Fibroblast of lung (primary cell): ENCODE data around the gene PGBD1. TPM values are rescaled to one million over a fixed set of nuclear protein-coding genes. Genes with fewer than 3 reads are reported as not detected.

Experiments
- DNase-seq, 2 donors: peaks; one replicate each; pipeline versions ENCODE4 v3.0.0 to v3.0.0-alpha.2; 2010; ENCODE audit warnings: low read depth in 2 of 2
- H2AFZ ChIP-seq: 2 replicates; pipeline ENCODE4 v1.5.1; 2012; ENCODE audit warnings: low read length, control low read depth, inconsistent platforms
- H3K27ac ChIP-seq: 2 replicates; pipeline ENCODE4 v1.5.1; 2011; ENCODE audit warnings: low read length, control low read depth; ENCODE audit not compliant: insufficient read depth
- H3K27me3 ChIP-seq: 2 replicates; pipeline ENCODE4 v1.5.1; 2011; ENCODE audit warnings: mild to moderate bottlenecking, low read length; ENCODE audit not compliant: control insufficient read depth, insufficient read depth
- H3K36me3 ChIP-seq: 2 replicates; pipeline ENCODE4 v1.5.1; 2011; ENCODE audit warnings: low read length; ENCODE audit not compliant: control insufficient read depth, insufficient read depth
- H3K4me1 ChIP-seq: 2 replicates; pipeline ENCODE4 v1.5.1; 2011; ENCODE audit warnings: low read length; ENCODE audit not compliant: control insufficient read depth, insufficient read depth; ENCODE audit errors: extremely low read depth
- H3K4me2 ChIP-seq: 2 replicates; pipeline ENCODE4 v1.5.1; 2011; ENCODE audit warnings: low read length, control low read depth; ENCODE audit not compliant: insufficient read depth; ENCODE audit errors: extremely low read depth
- H3K4me3 ChIP-seq, 4 experiments: fragments of 200-600 bp in 1 of 4; sonication (generic) in 1 of 4; replicated peaks in 1 of 4; 2 replicates each; pipeline ENCODE4 v1.5.1; 2011 to 2016; ENCODE audit warnings: low read length in 4 of 4, low read depth in 3 of 4, mild to moderate bottlenecking in 3 of 4, control low read depth in 2 of 4, inconsistent platforms in 1 of 4, mixed read lengths in 1 of 4; ENCODE audit not compliant: insufficient read depth in 1 of 4; ENCODE audit errors: control extremely low read depth in 1 of 4
- H3K79me2 ChIP-seq: 2 replicates; pipeline ENCODE4 v1.5.1; 2012; ENCODE audit warnings: mild to moderate bottlenecking, low read length, inconsistent platforms; ENCODE audit not compliant: control insufficient read depth, insufficient read depth
- H3K9ac ChIP-seq: 2 replicates; pipeline ENCODE4 v1.5.1; 2011; ENCODE audit warnings: mild to moderate bottlenecking, low read length, control low read depth; ENCODE audit not compliant: insufficient read depth
- H3K9me3 ChIP-seq: 2 replicates; pipeline ENCODE4 v1.5.1; 2012; ENCODE audit warnings: low read depth, low read length; ENCODE audit not compliant: control insufficient read depth, insufficient read depth
- H4K20me1 ChIP-seq: 2 replicates; pipeline ENCODE4 v1.5.1; 2011; ENCODE audit warnings: low read length; ENCODE audit not compliant: control insufficient read depth, insufficient read depth; ENCODE audit errors: extremely low read depth
- EZH2 ChIP-seq: IDR thresholded peaks from 2 replicates; pipeline ENCODE4 v1.5.1; 2012; ENCODE audit warnings: low read length, control low read depth, mild to moderate bottlenecking; ENCODE audit errors: missing control alignments
- polyA minus RNA-seq: library from RNA; depleted of rRNA, polyadenylated mRNA; stranded (reverse); fragments of >200 nt; gene quantifications from 2 replicates; pipeline ENCODE4 v1.2.3, GENCODE V29; 2011; ENCODE audit warnings: low replicate concordance
- polyA plus RNA-seq, 2 donors: library from polyadenylated mRNA; depleted of rRNA in 1 of 2; stranded (reverse) in 1 of 2; unstranded in 1 of 2; fragments of >200 nt; gene quantifications; 2 replicates each; pipeline ENCODE4 v1.2.1, GENCODE V29; 2011 to 2012; ENCODE audit warnings: missing spikeins in 1 of 2
- total RNA-seq: library from RNA; depleted of rRNA; stranded (reverse); fragments of >200 nt; gene quantifications from 2 replicates; pipeline ENCODE4 v1.2.1, GENCODE V29; 2014
- TF ChIP-seq, protein P1 (sequence below), 2 donors: IDR thresholded peaks in 1 of 2; conservative IDR thresholded peaks in 1 of 2; 1 replicate in 1 of 2; 2 replicates in 1 of 2; pipeline ENCODE4 v1.5.1; 2011 to 2012; ENCODE audit warnings: low read length in 2 of 2, control low read depth in 1 of 2, inconsistent platforms in 1 of 2, low read depth in 1 of 2, mild to moderate bottlenecking in 1 of 2

Gene PGBD1, protein sequence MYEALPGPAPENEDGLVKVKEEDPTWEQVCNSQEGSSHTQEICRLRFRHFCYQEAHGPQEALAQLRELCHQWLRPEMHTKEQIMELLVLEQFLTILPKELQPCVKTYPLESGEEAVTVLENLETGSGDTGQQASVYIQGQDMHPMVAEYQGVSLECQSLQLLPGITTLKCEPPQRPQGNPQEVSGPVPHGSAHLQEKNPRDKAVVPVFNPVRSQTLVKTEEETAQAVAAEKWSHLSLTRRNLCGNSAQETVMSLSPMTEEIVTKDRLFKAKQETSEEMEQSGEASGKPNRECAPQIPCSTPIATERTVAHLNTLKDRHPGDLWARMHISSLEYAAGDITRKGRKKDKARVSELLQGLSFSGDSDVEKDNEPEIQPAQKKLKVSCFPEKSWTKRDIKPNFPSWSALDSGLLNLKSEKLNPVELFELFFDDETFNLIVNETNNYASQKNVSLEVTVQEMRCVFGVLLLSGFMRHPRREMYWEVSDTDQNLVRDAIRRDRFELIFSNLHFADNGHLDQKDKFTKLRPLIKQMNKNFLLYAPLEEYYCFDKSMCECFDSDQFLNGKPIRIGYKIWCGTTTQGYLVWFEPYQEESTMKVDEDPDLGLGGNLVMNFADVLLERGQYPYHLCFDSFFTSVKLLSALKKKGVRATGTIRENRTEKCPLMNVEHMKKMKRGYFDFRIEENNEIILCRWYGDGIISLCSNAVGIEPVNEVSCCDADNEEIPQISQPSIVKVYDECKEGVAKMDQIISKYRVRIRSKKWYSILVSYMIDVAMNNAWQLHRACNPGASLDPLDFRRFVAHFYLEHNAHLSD
- 5.6 and 5.8 TPM in 2 replicates for total RNA-seq
- 5.5 and 5.8 TPM in 2 replicates for polyA plus RNA-seq
- 3.8 and 4.8 TPM in 2 replicates for polyA plus RNA-seq (2012)
- polyA minus RNA-seq, result 1.8 and 2.5 TPM in 2 replicates

DNA sequence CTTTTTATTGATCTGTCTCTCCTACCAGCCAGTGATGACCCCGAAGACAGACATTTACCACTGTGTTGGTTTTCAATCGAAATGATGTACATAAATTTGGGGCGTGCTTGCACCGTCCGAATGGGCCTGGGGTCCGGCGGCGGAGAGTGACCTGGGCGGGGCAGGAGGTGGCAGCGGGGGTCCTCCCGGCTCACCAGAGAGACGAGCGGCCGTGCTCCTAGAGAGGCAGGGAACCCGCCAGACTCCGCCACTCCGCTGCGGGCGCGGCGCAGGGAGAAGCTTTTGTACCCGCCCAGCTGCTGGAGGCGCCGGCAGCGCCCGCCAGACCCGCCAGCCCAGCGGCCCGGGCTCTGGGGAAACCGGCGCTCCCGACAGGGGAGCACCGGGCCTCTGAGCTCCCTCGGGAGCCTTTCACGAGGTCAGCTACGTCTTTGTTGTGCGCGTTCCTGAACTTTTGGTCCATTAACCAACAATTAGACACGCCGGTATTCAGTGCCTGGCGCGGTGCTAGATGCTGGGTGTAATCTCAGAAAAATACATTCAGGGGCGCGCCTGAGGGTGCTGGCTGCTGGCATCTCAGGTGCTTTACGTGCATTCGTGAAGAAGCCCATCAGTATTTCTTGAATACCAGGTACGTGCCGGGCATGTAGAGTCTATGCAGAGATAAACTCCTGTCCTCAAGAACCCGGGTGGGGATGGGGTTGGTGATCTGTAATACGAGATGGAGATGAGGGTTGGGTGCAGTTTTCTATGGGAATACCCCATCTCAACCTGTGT, at the start of gene PGBD1:
Gene PGBD1 (plus strand): TSS at position 285 of the 777 bp plus-strand sequence. CDS start 2,242 bp downstream, outside the sequence.
- H3K9ac ChIP-seq, result peak within 1 kb of the TSS; percentile 65
- DNase-seq, result peak; percentile 78 to 79
- H3K4me1 ChIP-seq, result no peaks in the 10 kb centered on the region
- H2AFZ ChIP-seq, result peak within 1 kb of the TSS; percentile 92
- H3K27me3 ChIP-seq, result no peaks in the 10 kb centered on the region
- no peak for TF ChIP-seq EZH2
- TF ChIP-seq, protein P1, sequence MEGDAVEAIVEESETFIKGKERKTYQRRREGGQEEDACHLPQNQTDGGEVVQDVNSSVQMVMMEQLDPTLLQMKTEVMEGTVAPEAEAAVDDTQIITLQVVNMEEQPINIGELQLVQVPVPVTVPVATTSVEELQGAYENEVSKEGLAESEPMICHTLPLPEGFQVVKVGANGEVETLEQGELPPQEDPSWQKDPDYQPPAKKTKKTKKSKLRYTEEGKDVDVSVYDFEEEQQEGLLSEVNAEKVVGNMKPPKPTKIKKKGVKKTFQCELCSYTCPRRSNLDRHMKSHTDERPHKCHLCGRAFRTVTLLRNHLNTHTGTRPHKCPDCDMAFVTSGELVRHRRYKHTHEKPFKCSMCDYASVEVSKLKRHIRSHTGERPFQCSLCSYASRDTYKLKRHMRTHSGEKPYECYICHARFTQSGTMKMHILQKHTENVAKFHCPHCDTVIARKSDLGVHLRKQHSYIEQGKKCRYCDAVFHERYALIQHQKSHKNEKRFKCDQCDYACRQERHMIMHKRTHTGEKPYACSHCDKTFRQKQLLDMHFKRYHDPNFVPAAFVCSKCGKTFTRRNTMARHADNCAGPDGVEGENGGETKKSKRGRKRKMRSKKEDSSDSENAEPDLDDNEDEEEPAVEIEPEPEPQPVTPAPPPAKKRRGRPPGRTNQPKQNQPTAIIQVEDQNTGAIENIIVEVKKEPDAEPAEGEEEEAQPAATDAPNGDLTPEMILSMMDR (conservative IDR thresholded peaks at IDR 0.05 in 1 of 2, IDR thresholded peaks at IDR 0.05 in 1 of 2; ENCODE audit: low read depth in 1 of 2, low read length in 2 of 2), result no peak
- peak within 1 kb of the TSS; percentile 78 for H3K4me2 ChIP-seq
- peak within 1 kb of the TSS; percentile 83 to 85 (median 83) for H3K4me3 ChIP-seq
- no peaks in the 10 kb centered on the region for H3K9me3 ChIP-seq
- peaks cover 5% of the 10 kb centered on the region for H3K36me3 ChIP-seq
- H4K20me1 ChIP-seq, result no peaks in the 10 kb centered on the region
- peak within 1 kb of the TSS; percentile 58 for H3K27ac ChIP-seq
- H3K79me2 ChIP-seq, result peaks cover 7% of the 10 kb centered on the region

DNA sequence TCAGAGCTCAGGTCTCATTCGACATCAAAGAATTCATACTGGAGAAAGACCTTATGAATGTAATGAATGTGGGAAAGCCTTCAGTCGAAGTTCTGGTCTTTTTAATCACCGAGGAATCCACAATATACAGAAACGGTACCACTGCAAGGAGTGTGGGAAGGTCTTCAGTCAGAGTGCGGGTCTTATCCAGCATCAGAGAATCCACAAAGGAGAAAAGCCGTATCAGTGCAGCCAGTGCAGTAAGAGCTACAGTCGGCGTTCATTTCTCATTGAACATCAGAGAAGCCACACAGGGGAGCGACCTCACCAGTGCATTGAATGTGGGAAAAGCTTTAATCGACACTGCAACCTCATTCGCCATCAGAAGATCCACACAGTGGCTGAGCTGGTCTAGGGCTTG, 48.6 kb upstream of the PGBD1 start:
- TF ChIP-seq, protein P1 (conservative IDR thresholded peaks at IDR 0.05 in 1 of 2, IDR thresholded peaks at IDR 0.05 in 1 of 2; ENCODE audit: low read depth in 1 of 2, low read length in 2 of 2), result no peak
- no peak for TF ChIP-seq EZH2
- Histone ChIP-seq H3K9ac (no peak overlapping the region), H3K79me2 (no peaks in the 10 kb centered on the region), H3K36me3 (peaks cover 16% of the 10 kb centered on the region), H3K27me3 (no peaks in the 10 kb centered on the region), H3K27ac (no peak overlapping the region), H3K9me3 (no peaks in the 10 kb centered on the region), H2AFZ (no peak overlapping the region), H3K4me3 (no peak overlapping the region), H4K20me1 (no peaks in the 10 kb centered on the region), H3K4me2 (no peak overlapping the region), H3K4me1 (no peaks in the 10 kb centered on the region)
- no peak for DNase-seq
